WTC11 (cell line): ENCODE data around the gene CREB1. TPM values are rescaled to one million over a fixed set of nuclear protein-coding genes. Genes with fewer than 3 reads are reported as not detected.

Source experiments
- ATAC-seq: fragments of 200-7000 bp; cut with Tn5 transposase; 2 replicates; pipeline ENCODE4 v1.10.0; 2021; ENCODE audit warnings: mild to moderate bottlenecking, moderate library complexity
- CTCF ChIA-PET: fragments of 300-600 bp; sonication (Branson Sonifier 250); formaldehyde crosslinking; loops from one replicate; lab custom pipeline; 2021; ENCODE audit warnings: antibody characterized with exemption; lab: Charles Lee
- POLR2A ChIA-PET: fragments of 350-600 bp; sonication (Branson Sonifier 250); formaldehyde crosslinking; loops from one replicate; lab custom pipeline; 2021; ENCODE audit warnings: antibody characterized with exemption; lab: Charles Lee
- DNase-seq: peaks from one replicate; pipeline ENCODE4 v3.0.0; 2021; ENCODE audit warnings: low spot score
- H3K27ac Mint-ChIP-seq: 2 replicates; pipeline ENCODE4 v1.8.0; 2021; ENCODE audit warnings: mixed read lengths
- H3K27me3 Mint-ChIP-seq: 2 replicates; pipeline ENCODE4 v1.8.0; 2021; ENCODE audit warnings: low read depth, mild to moderate bottlenecking, moderate library complexity, mixed read lengths
- H3K36me3 Mint-ChIP-seq: 2 replicates; pipeline ENCODE4 v1.8.0; 2021; ENCODE audit warnings: mixed read lengths
- H3K4me1 Mint-ChIP-seq: 2 replicates; pipeline ENCODE4 v1.8.0; 2022; ENCODE audit warnings: mixed read lengths
- H3K4me3 Mint-ChIP-seq: 2 replicates; pipeline ENCODE4 v1.8.0; 2021; ENCODE audit warnings: mild to moderate bottlenecking, moderate library complexity, mixed read lengths
- H3K9me3 Mint-ChIP-seq: 2 replicates; pipeline ENCODE4 v1.8.0; 2021; ENCODE audit warnings: mixed read lengths
- ESRRA ChIP-seq: sonication (generic); formaldehyde crosslinking; IDR thresholded peaks from 2 replicates; pipeline ENCODE4 v1.8.1; 2022; ENCODE audit warnings: mild to moderate bottlenecking, missing genetic modification reagents, borderline replicate concordance
- ETV6 ChIP-seq: sonication (generic); formaldehyde crosslinking; IDR thresholded peaks from 2 replicates; pipeline ENCODE4 v1.8.1; 2022; ENCODE audit warnings: mild to moderate bottlenecking, missing genetic modification reagents
- FOXJ3 ChIP-seq: sonication (generic); formaldehyde crosslinking; IDR thresholded peaks from 2 replicates; pipeline ENCODE4 v1.9.0; 2021; ENCODE audit warnings: missing genetic modification reagents, mild to moderate bottlenecking, borderline replicate concordance
- FOXK1 ChIP-seq: sonication (generic); formaldehyde crosslinking; IDR thresholded peaks from 2 replicates; pipeline ENCODE4 v1.8.0; 2022; ENCODE audit warnings: mild to moderate bottlenecking, moderate library complexity, missing genetic modification reagents
- HMGA2 ChIP-seq: fragments of 250-450 bp; sonication (Bioruptor Pico); IDR thresholded peaks from 2 replicates; pipeline ENCODE4 v1.4.0; 2021; ENCODE audit warnings: mild to moderate bottlenecking, moderate library complexity
- PRRX2 ChIP-seq: fragments of 250-450 bp; sonication (Bioruptor Pico); IDR thresholded peaks from 2 replicates; pipeline ENCODE4 v1.8.0; 2021; ENCODE audit warnings: mild to moderate bottlenecking
- SOX15 ChIP-seq: fragments of 250-450 bp; sonication (Bioruptor Pico); IDR thresholded peaks from 2 replicates; pipeline ENCODE4 v1.9.0; 2021; ENCODE audit warnings: mild to moderate bottlenecking
- SP1 ChIP-seq: sonication (generic); formaldehyde crosslinking; conservative IDR thresholded peaks from 2 replicates; pipeline ENCODE4 v1.8.1; 2022; ENCODE audit warnings: missing genetic modification reagents
- ZNF263 ChIP-seq: sonication (generic); formaldehyde crosslinking; IDR thresholded peaks from 2 replicates; pipeline ENCODE4 v1.8.1; 2022; ENCODE audit warnings: low read depth, mild to moderate bottlenecking, moderate library complexity, missing genetic modification reagents
- ZNF317 ChIP-seq: sonication (generic); formaldehyde crosslinking; IDR thresholded peaks from 2 replicates; pipeline ENCODE4 v1.8.1; 2023; ENCODE audit warnings: low read depth, mild to moderate bottlenecking, moderate library complexity, missing genetic modification reagents, borderline replicate concordance
- ZNF671 ChIP-seq: fragments of 250-450 bp; sonication (Bioruptor Pico); IDR thresholded peaks from 2 replicates; pipeline ENCODE4 v1.8.0; 2021; ENCODE audit warnings: mild to moderate bottlenecking
- total RNA-seq: library from RNA; stranded (reverse); gene quantifications from 3 replicates; pipeline ENCODE4 v1.2.3, GENCODE V29; 2021
- TF ChIP-seq, protein P1 (sequence below): sonication (generic); formaldehyde crosslinking; IDR thresholded peaks from 2 replicates; pipeline ENCODE4 v1.8.1; 2022; ENCODE audit warnings: mild to moderate bottlenecking, moderate library complexity, missing genetic modification reagents
- TF ChIP-seq, protein P2 (sequence below): sonication (generic); formaldehyde crosslinking; conservative IDR thresholded peaks from 2 replicates; pipeline ENCODE4 v1.8.1; 2023; ENCODE audit warnings: mild to moderate bottlenecking, low read depth, missing genetic modification reagents, moderate library complexity
- TF ChIP-seq, protein P3 (sequence below): sonication (generic); formaldehyde crosslinking; IDR thresholded peaks from 2 replicates; pipeline ENCODE4 v1.8.1; 2023; ENCODE audit warnings: mild to moderate bottlenecking, missing genetic modification reagents, moderate library complexity
- TF ChIP-seq, protein P4 (sequence below): sonication (generic); formaldehyde crosslinking; IDR thresholded peaks from 2 replicates; pipeline ENCODE4 v1.8.1; 2023; ENCODE audit warnings: mild to moderate bottlenecking, missing genetic modification reagents, borderline replicate concordance
- TF ChIP-seq, protein P5 (sequence below): sonication (generic); formaldehyde crosslinking; conservative IDR thresholded peaks from 2 replicates; pipeline ENCODE4 v1.8.1; 2022; ENCODE audit warnings: mild to moderate bottlenecking, missing genetic modification reagents
- TF ChIP-seq, protein P6 (sequence below): fragments of 250-450 bp; sonication (Bioruptor Pico); IDR thresholded peaks from 2 replicates; pipeline ENCODE4 v1.9.0; 2021; ENCODE audit warnings: moderate library complexity, mild to moderate bottlenecking, inconsistent platforms, borderline replicate concordance
- TF ChIP-seq, protein P7 (sequence below): sonication (generic); formaldehyde crosslinking; IDR thresholded peaks from 2 replicates; pipeline ENCODE4 v1.8.0; 2023; ENCODE audit warnings: missing genetic modification reagents
- TF ChIP-seq, protein P8 (sequence below): fragments of 250-450 bp; sonication (Bioruptor Pico); IDR thresholded peaks from 2 replicates; pipeline ENCODE4 v1.9.0; 2021; ENCODE audit warnings: mild to moderate bottlenecking
- TF ChIP-seq, protein P9 (sequence below): sonication (generic); formaldehyde crosslinking; IDR thresholded peaks from 2 replicates; pipeline ENCODE4 v1.8.0; 2023; ENCODE audit warnings: mild to moderate bottlenecking, missing genetic modification reagents

CREB1 gene
- total RNA-seq, 1 experiment from 2014 or later: 97.7 TPM

DNA sequence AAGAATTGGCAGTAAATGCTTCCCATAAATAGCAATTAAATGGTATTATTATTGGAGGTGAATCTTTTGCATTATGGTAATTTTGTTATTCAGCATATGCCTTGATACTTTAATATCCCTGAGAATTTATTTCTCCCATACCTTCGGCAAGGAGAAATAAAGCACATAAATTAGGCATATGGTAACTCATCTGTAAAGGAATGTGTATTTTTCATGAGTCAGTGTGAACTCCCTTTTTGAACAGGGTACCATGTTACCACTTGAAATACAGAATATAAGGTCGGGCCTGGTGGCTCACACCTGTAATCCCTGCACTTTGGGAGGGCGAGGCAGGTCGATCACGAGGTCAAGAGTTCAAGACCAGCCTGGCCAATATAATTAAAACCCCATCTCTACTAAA lies 77.1 kb downstream of the CREB1 start (continued):
- TF ChIP-seq, protein P1, sequence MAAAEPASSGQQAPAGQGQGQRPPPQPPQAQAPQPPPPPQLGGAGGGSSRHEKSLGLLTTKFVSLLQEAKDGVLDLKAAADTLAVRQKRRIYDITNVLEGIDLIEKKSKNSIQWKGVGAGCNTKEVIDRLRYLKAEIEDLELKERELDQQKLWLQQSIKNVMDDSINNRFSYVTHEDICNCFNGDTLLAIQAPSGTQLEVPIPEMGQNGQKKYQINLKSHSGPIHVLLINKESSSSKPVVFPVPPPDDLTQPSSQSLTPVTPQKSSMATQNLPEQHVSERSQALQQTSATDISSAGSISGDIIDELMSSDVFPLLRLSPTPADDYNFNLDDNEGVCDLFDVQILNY (CRISPR knock-in tag): no peak
- TF ChIP-seq ZNF317 (CRISPR knock-in tag) (no peak), SOX15 (no peak), ZNF671 (CRISPR knock-in tag) (no peak)
- TF ChIP-seq, protein P2, sequence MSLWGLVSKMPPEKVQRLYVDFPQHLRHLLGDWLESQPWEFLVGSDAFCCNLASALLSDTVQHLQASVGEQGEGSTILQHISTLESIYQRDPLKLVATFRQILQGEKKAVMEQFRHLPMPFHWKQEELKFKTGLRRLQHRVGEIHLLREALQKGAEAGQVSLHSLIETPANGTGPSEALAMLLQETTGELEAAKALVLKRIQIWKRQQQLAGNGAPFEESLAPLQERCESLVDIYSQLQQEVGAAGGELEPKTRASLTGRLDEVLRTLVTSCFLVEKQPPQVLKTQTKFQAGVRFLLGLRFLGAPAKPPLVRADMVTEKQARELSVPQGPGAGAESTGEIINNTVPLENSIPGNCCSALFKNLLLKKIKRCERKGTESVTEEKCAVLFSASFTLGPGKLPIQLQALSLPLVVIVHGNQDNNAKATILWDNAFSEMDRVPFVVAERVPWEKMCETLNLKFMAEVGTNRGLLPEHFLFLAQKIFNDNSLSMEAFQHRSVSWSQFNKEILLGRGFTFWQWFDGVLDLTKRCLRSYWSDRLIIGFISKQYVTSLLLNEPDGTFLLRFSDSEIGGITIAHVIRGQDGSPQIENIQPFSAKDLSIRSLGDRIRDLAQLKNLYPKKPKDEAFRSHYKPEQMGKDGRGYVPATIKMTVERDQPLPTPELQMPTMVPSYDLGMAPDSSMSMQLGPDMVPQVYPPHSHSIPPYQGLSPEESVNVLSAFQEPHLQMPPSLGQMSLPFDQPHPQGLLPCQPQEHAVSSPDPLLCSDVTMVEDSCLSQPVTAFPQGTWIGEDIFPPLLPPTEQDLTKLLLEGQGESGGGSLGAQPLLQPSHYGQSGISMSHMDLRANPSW (CRISPR knock-in tag): no peak
- TF ChIP-seq, protein P3, sequence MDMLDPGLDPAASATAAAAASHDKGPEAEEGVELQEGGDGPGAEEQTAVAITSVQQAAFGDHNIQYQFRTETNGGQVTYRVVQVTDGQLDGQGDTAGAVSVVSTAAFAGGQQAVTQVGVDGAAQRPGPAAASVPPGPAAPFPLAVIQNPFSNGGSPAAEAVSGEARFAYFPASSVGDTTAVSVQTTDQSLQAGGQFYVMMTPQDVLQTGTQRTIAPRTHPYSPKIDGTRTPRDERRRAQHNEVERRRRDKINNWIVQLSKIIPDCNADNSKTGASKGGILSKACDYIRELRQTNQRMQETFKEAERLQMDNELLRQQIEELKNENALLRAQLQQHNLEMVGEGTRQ (CRISPR knock-in tag): no peak

DNA sequence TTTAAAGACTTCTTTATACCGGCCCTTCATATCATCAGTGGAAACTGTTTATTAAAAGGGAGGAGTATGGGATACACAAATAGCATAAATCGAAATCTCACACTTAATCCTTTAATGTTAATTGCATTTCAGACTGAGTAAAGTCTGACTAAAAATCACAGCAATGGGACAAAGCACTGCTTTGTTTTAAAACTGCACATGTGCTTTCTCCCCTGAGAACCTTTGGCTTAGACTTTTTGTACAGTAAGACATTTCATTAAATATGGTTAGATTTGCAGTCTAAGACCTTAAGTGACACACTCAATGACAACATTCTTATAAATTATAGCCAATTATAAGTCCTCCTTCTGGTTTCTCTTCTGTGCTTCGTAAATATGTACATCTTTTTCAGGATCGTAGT lies 83.0 kb downstream of the CREB1 start:
- DNase-seq (no peak), ATAC-seq (no peak)
- H3K4me3 Mint-ChIP-seq: no peak overlapping the region
- H3K27me3 Mint-ChIP-seq: no peaks in the 10 kb centered on the region
- POLR2A ChIA-PET: interaction anchor here (1.0 kb wide), 1 partner anchor 9 kb away, joined by 5 read pairs; no protein-coding TSS in a partner anchor
- CTCF ChIA-PET: no interaction called here
- no peak overlapping the region for H3K27ac Mint-ChIP-seq
- H3K36me3 Mint-ChIP-seq: peaks cover 62% of the 10 kb centered on the region
- peaks cover 6% of the 10 kb centered on the region for H3K4me1 Mint-ChIP-seq
- peaks cover 12% of the 10 kb centered on the region for H3K9me3 Mint-ChIP-seq
- TF ChIP-seq, protein P4, sequence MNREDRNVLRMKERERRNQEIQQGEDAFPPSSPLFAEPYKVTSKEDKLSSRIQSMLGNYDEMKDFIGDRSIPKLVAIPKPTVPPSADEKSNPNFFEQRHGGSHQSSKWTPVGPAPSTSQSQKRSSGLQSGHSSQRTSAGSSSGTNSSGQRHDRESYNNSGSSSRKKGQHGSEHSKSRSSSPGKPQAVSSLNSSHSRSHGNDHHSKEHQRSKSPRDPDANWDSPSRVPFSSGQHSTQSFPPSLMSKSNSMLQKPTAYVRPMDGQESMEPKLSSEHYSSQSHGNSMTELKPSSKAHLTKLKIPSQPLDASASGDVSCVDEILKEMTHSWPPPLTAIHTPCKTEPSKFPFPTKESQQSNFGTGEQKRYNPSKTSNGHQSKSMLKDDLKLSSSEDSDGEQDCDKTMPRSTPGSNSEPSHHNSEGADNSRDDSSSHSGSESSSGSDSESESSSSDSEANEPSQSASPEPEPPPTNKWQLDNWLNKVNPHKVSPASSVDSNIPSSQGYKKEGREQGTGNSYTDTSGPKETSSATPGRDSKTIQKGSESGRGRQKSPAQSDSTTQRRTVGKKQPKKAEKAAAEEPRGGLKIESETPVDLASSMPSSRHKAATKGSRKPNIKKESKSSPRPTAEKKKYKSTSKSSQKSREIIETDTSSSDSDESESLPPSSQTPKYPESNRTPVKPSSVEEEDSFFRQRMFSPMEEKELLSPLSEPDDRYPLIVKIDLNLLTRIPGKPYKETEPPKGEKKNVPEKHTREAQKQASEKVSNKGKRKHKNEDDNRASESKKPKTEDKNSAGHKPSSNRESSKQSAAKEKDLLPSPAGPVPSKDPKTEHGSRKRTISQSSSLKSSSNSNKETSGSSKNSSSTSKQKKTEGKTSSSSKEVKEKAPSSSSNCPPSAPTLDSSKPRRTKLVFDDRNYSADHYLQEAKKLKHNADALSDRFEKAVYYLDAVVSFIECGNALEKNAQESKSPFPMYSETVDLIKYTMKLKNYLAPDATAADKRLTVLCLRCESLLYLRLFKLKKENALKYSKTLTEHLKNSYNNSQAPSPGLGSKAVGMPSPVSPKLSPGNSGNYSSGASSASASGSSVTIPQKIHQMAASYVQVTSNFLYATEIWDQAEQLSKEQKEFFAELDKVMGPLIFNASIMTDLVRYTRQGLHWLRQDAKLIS (CRISPR knock-in tag): no peak
- TF ChIP-seq, protein P5, sequence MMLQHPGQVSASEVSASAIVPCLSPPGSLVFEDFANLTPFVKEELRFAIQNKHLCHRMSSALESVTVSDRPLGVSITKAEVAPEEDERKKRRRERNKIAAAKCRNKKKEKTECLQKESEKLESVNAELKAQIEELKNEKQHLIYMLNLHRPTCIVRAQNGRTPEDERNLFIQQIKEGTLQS (CRISPR knock-in tag): no peak
- TF ChIP-seq ESRRA (CRISPR knock-in tag) (no peak), ZNF671 (CRISPR knock-in tag) (no peak), PRRX2 (CRISPR knock-in tag) (no peak), FOXK1 (no peak), SOX15 (no peak), SP1 (CRISPR knock-in tag) (no peak), ZNF317 (CRISPR knock-in tag) (no peak), ETV6 (CRISPR knock-in tag) (no peak), HMGA2 (CRISPR knock-in tag) (no peak), ZNF263 (CRISPR knock-in tag) (no peak), FOXJ3 (CRISPR knock-in tag) (no peak)
- TF ChIP-seq, protein P6, sequence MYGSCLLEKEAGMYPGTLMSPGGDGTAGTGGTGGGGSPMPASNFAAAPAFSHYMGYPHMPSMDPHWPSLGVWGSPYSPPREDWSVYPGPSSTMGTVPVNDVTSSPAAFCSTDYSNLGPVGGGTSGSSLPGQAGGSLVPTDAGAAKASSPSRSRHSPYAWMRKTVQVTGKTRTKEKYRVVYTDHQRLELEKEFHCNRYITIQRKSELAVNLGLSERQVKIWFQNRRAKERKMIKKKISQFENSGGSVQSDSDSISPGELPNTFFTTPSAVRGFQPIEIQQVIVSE (CRISPR knock-in tag): no peak
- TF ChIP-seq, protein P7, sequence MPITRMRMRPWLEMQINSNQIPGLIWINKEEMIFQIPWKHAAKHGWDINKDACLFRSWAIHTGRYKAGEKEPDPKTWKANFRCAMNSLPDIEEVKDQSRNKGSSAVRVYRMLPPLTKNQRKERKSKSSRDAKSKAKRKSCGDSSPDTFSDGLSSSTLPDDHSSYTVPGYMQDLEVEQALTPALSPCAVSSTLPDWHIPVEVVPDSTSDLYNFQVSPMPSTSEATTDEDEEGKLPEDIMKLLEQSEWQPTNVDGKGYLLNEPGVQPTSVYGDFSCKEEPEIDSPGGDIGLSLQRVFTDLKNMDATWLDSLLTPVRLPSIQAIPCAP (CRISPR knock-in tag): no peak
- TF ChIP-seq, protein P8, sequence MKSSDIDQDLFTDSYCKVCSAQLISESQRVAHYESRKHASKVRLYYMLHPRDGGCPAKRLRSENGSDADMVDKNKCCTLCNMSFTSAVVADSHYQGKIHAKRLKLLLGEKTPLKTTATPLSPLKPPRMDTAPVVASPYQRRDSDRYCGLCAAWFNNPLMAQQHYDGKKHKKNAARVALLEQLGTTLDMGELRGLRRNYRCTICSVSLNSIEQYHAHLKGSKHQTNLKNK (CRISPR knock-in tag): no peak
- TF ChIP-seq, protein P9, sequence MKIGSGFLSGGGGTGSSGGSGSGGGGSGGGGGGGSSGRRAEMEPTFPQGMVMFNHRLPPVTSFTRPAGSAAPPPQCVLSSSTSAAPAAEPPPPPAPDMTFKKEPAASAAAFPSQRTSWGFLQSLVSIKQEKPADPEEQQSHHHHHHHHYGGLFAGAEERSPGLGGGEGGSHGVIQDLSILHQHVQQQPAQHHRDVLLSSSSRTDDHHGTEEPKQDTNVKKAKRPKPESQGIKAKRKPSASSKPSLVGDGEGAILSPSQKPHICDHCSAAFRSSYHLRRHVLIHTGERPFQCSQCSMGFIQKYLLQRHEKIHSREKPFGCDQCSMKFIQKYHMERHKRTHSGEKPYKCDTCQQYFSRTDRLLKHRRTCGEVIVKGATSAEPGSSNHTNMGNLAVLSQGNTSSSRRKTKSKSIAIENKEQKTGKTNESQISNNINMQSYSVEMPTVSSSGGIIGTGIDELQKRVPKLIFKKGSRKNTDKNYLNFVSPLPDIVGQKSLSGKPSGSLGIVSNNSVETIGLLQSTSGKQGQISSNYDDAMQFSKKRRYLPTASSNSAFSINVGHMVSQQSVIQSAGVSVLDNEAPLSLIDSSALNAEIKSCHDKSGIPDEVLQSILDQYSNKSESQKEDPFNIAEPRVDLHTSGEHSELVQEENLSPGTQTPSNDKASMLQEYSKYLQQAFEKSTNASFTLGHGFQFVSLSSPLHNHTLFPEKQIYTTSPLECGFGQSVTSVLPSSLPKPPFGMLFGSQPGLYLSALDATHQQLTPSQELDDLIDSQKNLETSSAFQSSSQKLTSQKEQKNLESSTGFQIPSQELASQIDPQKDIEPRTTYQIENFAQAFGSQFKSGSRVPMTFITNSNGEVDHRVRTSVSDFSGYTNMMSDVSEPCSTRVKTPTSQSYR: no peak
